ENCODE data around the gene MMP2. TPM values are rescaled to one million over a fixed set of nuclear protein-coding genes. Genes with fewer than 3 reads are reported as not detected.

Gene MMP2
- total and polyA plus RNA-seq, 2 of the 8 experiments (the other 6 are each of a cell fraction or from before 2014, with no cell fraction given): 33.6 to 58.2 TPM

DNA sequence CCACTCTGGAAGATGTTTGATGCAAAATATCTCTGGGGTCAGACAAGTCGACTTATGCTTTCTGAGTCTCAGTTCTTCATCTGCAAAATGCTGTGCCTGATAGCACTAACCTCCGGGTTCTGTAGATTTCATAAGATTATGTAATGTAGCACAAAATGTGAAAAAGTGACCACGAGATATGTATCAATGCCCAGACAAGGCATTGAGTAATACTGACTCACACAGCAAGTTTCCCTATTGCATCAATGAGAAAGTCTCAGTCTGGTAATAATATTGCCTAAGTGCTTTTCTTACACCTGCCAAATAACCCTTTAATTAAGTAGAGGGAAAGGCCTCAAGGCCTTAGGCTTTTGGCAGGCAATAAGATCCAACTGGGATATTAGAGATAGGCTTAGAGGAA, 41.4 kb upstream of the MMP2 start:
- CTCF ChIA-PET (ENCODE audit: partially characterized antibody): no interaction called here
- Histone ChIP-seq H3K79me1 (ENCODE audit: low read depth, low read length) (no peaks in the 10 kb centered on the region), H2AFZ (ENCODE audit: low read length) (no peak overlapping the region), H4K20me1 (replicated peaks in 1 of 2; ENCODE audit: control insufficient read depth in 1 of 2, insufficient read depth in 2 of 2, low read length in 2 of 2) (no peaks in the 10 kb centered on the region), H4K91ac (replicated peaks; ENCODE audit: insufficient read length, low read length) (no peak overlapping the region), H3K27ac (ENCODE audit: low read depth, low read length) (no peak overlapping the region), H2BK15ac (ENCODE audit: low read length) (no peak overlapping the region), H2BK120ac (replicated peaks; ENCODE audit: low read depth, low read length) (no peak overlapping the region), H3K4me1 (replicated peaks in 1 of 4; ENCODE audit: control insufficient read depth in 3 of 4, insufficient read depth in 4 of 4, low read length in 3 of 4) (no peaks in the 10 kb centered on the region), H3K18ac (ENCODE audit: extremely low read depth, low read length) (no peak overlapping the region), H3K9ac (replicated peaks in 1 of 4; ENCODE audit: extremely low read depth in 1 of 4, low read depth in 3 of 4, low read length in 3 of 4) (no peak overlapping the region), H2AK5ac (ENCODE audit: low read depth, low read length) (no peak overlapping the region), H4K5ac (ENCODE audit: insufficient read length, low read depth, low read length) (no peak overlapping the region), H2BK12ac (ENCODE audit: low read depth, low read length) (no peak overlapping the region), H3K27me3 (replicated peaks in 1 of 4; ENCODE audit: control insufficient read depth in 3 of 4, extremely low read depth in 1 of 4, insufficient read depth in 3 of 4, low read length in 3 of 4) (no peaks in the 10 kb centered on the region), H3K79me2 (ENCODE audit: control insufficient read depth in 1 of 2, insufficient read depth in 2 of 2, low read length in 2 of 2) (no peaks in the 10 kb centered on the region), H3K4me3 (ENCODE audit: extremely low read depth in 1 of 4, insufficient read depth in 2 of 4, low read depth in 3 of 4, low read length in 4 of 4) (no peak overlapping the region), H3K4ac (replicated peaks; ENCODE audit: insufficient read length, low read depth, low read length) (no peak overlapping the region), H3K36me3 (ENCODE audit: control insufficient read depth in 2 of 4, insufficient read depth in 4 of 4, low read length in 3 of 4) (no peaks in the 10 kb centered on the region), H3K56ac (replicated peaks; ENCODE audit: insufficient read length, low read depth, low read length) (no peak overlapping the region), H3K23ac (ENCODE audit: insufficient read length) (no peak overlapping the region), H2BK20ac (ENCODE audit: low read length) (no peak overlapping the region), H3K23me2 (ENCODE audit: low read depth, low read length) (no peaks in the 10 kb centered on the region), H3K4me2 (ENCODE audit: insufficient read depth in 1 of 2, low read depth in 2 of 2, low read length in 2 of 2) (no peak overlapping the region), H3K9me3 (ENCODE audit: insufficient read depth in 2 of 2, low read depth in 1 of 2, low read length in 1 of 2) (no peaks in the 10 kb centered on the region), H4K8ac (ENCODE audit: extremely low read depth, insufficient read depth, low read length) (no peak overlapping the region), H3K14ac (ENCODE audit: insufficient read length) (no peak overlapping the region), H2BK5ac (ENCODE audit: low read depth, low read length) (no peak overlapping the region)
- POLR2A ChIA-PET (ENCODE audit: partially characterized antibody): no interaction called here
- 98% methylated on average over 3 of the region's 3 CpGs; no CpG with 5 or more reads in 1 of the 2 experiments for WGBS, 2 experiments (ENCODE audit: extremely low coverage in 1 of 2, insufficient coverage in 1 of 2, insufficient read length in 1 of 2, insufficient replicate concordance in 2 of 2, low coverage in 1 of 2, low lambda C conversion rate in 2 of 2, missing lambda C conversion rate in 1 of 2)
- FAIRE-seq (no peak), DNase-seq (ENCODE audit: low read depth in 1 of 2, low spot score in 2 of 2) (no peak)
- TF ChIP-seq, protein P1, sequence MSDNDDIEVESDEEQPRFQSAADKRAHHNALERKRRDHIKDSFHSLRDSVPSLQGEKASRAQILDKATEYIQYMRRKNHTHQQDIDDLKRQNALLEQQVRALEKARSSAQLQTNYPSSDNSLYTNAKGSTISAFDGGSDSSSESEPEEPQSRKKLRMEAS (IDR thresholded peaks at IDR 0.05): no peak
- TF ChIP-seq, protein P2, sequence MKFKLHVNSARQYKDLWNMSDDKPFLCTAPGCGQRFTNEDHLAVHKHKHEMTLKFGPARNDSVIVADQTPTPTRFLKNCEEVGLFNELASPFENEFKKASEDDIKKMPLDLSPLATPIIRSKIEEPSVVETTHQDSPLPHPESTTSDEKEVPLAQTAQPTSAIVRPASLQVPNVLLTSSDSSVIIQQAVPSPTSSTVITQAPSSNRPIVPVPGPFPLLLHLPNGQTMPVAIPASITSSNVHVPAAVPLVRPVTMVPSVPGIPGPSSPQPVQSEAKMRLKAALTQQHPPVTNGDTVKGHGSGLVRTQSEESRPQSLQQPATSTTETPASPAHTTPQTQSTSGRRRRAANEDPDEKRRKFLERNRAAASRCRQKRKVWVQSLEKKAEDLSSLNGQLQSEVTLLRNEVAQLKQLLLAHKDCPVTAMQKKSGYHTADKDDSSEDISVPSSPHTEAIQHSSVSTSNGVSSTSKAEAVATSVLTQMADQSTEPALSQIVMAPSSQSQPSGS (IDR thresholded peaks at IDR 0.05; ENCODE audit: low read length): no peak
